Measurements from ENCODE around the gene C12orf75.
"Not testable (repeated sequence)": the region's sequence is repeated elsewhere in the genome, so short reads cannot be mapped to it uniquely, and the experiment has no call there.

The C12orf75 gene

DNA sequence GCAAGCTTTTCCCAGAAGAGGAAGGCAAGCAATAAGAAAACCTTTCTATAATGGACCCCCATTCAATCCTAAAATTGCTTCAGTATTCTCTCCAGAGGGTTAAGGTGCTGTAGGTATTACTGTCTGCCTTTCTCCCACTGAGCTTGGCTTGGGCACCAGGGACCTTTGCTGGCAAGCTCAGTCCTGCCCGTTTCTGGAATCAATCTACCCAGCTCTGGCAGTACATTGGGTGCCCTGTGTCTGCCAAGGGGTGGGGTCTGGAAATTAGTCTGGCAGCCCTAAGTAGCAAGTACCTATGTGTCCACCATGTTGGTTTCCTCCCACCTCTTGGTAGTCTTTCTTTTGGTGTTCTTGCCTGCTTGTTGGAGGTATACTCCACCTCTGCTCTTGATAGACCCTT is 72.6 kb downstream of the C12orf75 start:
- TF ChIP-seq, protein P1, sequence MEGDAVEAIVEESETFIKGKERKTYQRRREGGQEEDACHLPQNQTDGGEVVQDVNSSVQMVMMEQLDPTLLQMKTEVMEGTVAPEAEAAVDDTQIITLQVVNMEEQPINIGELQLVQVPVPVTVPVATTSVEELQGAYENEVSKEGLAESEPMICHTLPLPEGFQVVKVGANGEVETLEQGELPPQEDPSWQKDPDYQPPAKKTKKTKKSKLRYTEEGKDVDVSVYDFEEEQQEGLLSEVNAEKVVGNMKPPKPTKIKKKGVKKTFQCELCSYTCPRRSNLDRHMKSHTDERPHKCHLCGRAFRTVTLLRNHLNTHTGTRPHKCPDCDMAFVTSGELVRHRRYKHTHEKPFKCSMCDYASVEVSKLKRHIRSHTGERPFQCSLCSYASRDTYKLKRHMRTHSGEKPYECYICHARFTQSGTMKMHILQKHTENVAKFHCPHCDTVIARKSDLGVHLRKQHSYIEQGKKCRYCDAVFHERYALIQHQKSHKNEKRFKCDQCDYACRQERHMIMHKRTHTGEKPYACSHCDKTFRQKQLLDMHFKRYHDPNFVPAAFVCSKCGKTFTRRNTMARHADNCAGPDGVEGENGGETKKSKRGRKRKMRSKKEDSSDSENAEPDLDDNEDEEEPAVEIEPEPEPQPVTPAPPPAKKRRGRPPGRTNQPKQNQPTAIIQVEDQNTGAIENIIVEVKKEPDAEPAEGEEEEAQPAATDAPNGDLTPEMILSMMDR (IDR thresholded peaks at IDR 0.05; ENCODE audit: borderline replicate concordance, control extremely low read depth, extremely low read depth, insufficient read depth, missing control alignments) = peak; percentile 1
- no peak for DNase-seq (ENCODE audit: low spot score)
- in situ Hi-C loops (cut with MboI; ENCODE audit: low sequenced_read_pairs, unreplicated experiment) = no loop called here

- DNase-seq (ENCODE audit: low spot score); in situ Hi-C loops (cut with MboI; ENCODE audit: low sequenced_read_pairs, unreplicated experiment): not testable (repeated sequence)
Observed at GRCh38 chr12:105404134-105404533, 73.6 kb downstream of the C12orf75 start.

- in situ Hi-C loops (cut with MboI; ENCODE audit: low sequenced_read_pairs, unreplicated experiment) = no loop called here
- no peak for DNase-seq (ENCODE audit: low spot score)
- TF ChIP-seq, protein P1 (IDR thresholded peaks at IDR 0.05; ENCODE audit: borderline replicate concordance, control extremely low read depth, extremely low read depth, insufficient read depth, missing control alignments) = no peak
Observed at GRCh38 chr12:105406497-105406896, 76.0 kb downstream of the C12orf75 start.

DNA sequence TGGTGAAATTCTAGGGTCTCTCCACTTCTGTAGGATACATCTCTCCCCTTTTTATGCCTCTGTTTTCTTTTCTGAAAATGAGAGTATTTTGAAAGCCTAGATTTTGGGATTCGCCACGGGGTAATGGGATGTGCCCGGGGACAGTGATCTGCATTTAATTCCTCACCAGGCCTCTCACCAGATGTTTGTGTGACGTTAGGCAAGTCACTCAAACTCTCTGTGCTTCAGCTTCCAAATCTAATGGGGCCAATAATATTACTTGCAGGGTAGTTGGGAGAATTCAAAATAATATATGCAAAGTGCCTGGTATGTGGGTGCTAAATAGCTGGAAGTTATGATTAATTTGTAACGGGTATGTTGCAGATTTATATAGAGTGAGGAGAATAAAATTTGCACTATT is 78.8 kb downstream of the C12orf75 start:
- DNase-seq (ENCODE audit: low spot score) = no peak
- TF ChIP-seq, protein P1 (IDR thresholded peaks at IDR 0.05; ENCODE audit: borderline replicate concordance, control extremely low read depth, extremely low read depth, insufficient read depth, missing control alignments) = no peak
- in situ Hi-C loops (cut with MboI; ENCODE audit: low sequenced_read_pairs, unreplicated experiment) = no loop called here

GRCh38 chr12:105409801-105410471 is 79.4 kb downstream of the C12orf75 start:
- in situ Hi-C loops (cut with MboI; ENCODE audit: low sequenced_read_pairs, unreplicated experiment) = no loop called here
- DNase-seq (ENCODE audit: low spot score) = no peak

GRCh38 chr12:105413911-105414487 is 83.5 kb downstream of the C12orf75 start:
- in situ Hi-C loops (cut with MboI; ENCODE audit: low sequenced_read_pairs, unreplicated experiment) = no loop called here
- TF ChIP-seq, protein P1 (IDR thresholded peaks at IDR 0.05; ENCODE audit: borderline replicate concordance, control extremely low read depth, extremely low read depth, insufficient read depth, missing control alignments) = no peak
- DNase-seq (ENCODE audit: low spot score) = no peak

More at GRCh38 chr12:105409801-105410471, 79.4 kb downstream of the C12orf75 start:
- TF ChIP-seq, protein P1 (IDR thresholded peaks at IDR 0.05; ENCODE audit: borderline replicate concordance, control extremely low read depth, extremely low read depth, insufficient read depth, missing control alignments) = no peak

DNA sequence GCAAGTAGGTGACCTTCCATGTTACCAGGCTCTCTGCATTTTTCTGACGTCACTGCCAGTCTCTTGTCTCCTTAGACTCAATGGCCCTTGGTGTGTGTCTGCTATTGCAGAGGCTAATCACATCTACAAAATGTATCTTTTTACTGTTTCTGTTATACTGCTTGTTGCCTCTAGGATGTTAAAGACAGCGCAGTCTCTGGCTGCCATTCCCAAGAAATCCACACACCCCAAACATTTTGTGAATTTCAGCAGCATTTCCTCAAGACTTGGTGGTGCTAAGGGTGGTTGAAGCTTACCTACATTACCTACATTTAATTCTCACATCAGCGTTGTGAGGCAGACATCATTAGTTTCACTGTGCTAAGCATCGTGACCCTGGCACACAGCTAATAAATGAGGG is 87.2 kb downstream of the C12orf75 start:
- TF ChIP-seq, protein P1 (IDR thresholded peaks at IDR 0.05; ENCODE audit: borderline replicate concordance, control extremely low read depth, extremely low read depth, insufficient read depth, missing control alignments) = no peak
- in situ Hi-C loops (cut with MboI; ENCODE audit: low sequenced_read_pairs, unreplicated experiment) = no loop called here
- DNase-seq (ENCODE audit: low spot score) = no peak
